Measurements from ENCODE around the gene MAPK8.
"Not testable (repeated sequence)": the region's sequence is repeated elsewhere in the genome, so short reads cannot be mapped to it uniquely, and the experiment has no call there.

MAPK8 gene

DNA sequence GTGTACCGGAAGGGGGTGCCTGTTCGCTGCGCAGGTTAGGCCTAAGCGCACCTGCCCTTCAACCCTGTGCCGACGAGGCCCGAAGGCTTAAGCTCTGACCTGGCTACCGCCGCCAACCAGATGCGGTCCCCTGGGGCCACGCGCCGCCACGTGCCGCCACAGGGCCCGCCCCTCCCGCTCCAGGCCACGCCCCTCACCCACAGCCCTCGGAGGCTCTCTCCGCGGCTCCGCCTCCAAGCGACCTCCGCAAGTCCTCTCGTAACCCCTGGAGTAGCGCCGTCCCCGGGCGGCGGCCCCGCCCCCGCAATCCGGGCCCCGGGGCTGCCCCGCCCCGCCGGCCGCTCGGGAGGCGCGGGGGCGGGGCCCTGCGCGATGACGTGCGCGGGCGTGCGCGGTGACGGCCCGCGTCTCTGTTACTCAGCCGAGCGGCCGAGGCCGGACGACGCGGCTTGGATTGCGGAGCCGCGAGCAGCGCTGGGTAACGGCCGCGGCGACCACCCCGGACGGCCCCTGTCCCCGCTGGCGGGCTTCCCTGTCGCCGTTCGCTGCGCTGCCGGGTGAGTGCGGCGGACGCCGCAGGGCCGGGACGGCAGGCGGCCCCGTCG, at the start of gene MAPK8:
Gene MAPK8, plus strand, starts transcription at position 413 of the 605 bp plus-strand sequence. CDS start 94,984 bp downstream, outside the sequence.
- Mint-ChIP-seq H3K36me3 (no peaks in the 10 kb centered on the region), H3K9me3 (no peaks in the 10 kb centered on the region), H3K27ac (peak within 1 kb of the TSS; percentile 71), H3K4me3 (peak within 1 kb of the TSS; percentile 79), H3K27me3 (peaks cover 19% of the 10 kb centered on the region), H3K4me1 (peaks cover 26% of the 10 kb centered on the region)
- CTCF ChIA-PET: no interaction called here
- peak; percentile 94 for DNase-seq

DNA sequence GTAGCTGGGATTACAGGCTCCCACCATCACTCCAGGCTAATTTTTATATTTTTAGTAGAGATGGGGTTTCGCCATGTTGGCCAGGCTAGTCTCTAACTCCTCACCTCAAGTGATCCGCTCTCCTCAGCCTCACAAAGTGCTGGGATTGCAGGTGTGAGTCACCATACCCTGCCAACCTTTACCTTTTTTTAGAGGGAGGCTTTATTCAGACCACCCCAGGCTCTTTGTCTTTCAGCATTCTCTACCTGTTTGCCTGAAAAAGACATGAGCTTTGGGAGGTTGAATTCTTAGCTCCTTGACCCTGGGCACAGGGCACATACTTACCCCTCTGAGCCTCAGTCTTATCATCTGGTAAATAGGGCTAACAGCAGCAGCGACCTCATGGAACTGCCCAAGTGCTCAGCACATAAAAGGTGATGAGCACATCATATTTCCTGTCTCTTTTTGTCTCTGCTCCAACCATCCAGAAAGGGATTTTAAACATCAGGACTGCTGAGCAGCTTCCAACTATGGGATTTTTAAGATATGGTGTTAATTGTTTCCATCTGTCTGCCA, 49.0 kb upstream of the MAPK8 start:
- no peaks in the 10 kb centered on the region for H3K9me3 Mint-ChIP-seq
- no peaks in the 10 kb centered on the region for H3K36me3 Mint-ChIP-seq
- H3K27me3 Mint-ChIP-seq: peaks cover 9% of the 10 kb centered on the region
- no peak overlapping the region for H3K4me3 Mint-ChIP-seq
- H3K4me1 Mint-ChIP-seq: no peaks in the 10 kb centered on the region
- CTCF ChIA-PET: no interaction called here
- H3K27ac Mint-ChIP-seq: no peak overlapping the region
- no peak for DNase-seq

DNA sequence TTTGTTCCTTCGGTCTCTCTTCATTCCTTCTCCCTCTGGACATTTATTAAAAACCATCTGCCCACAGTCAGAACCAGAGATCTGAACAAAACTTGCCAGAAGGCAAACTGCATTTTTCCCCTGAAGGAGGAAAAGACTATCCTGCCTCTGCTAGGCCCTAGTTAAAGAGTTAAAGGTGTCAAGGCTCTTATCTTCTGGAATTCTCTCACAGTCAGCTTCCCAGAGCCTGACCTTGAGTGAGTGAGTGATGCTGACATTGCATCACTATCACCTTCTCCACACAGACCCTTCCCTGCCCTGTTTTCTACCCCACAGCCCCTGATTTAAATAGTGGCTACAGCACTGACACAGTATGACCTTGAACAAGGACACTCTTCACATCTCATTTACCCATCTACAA, 48.4 kb upstream of the MAPK8 start:
- Mint-ChIP-seq H3K4me1 (no peaks in the 10 kb centered on the region), H3K27ac (no peak overlapping the region), H3K4me3 (no peak overlapping the region), H3K36me3 (no peaks in the 10 kb centered on the region), H3K27me3 (peaks cover 9% of the 10 kb centered on the region), H3K9me3 (no peaks in the 10 kb centered on the region)
- no peak for DNase-seq
- CTCF ChIA-PET: no interaction called here

DNA sequence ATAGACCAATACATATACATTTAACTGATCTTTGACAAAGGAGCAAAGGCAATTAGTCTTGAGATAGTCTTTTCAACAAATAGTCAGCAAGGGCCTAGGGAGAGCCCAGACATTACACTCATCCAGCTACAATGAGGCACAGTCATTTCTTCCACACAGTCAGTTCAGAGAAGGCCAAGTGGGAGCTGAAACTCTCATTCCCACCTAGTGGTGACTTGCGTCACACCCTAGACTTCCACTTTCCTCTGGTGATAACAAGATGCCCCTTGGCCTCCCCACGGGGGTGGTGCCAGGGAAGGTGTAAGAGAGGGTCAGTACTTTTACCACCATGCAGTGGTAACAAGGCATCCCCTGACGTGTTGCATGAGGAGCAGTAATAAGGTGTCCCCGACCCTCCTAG, 39.9 kb upstream of the MAPK8 start:
- Mint-ChIP-seq H3K27me3 (peaks cover 6% of the 10 kb centered on the region), H3K4me1 (no peaks in the 10 kb centered on the region), H3K4me3 (no peak overlapping the region), H3K27ac (no peak overlapping the region), H3K9me3 (no peaks in the 10 kb centered on the region), H3K36me3 (no peaks in the 10 kb centered on the region)
- DNase-seq: no peak
- CTCF ChIA-PET: no interaction called here

DNA sequence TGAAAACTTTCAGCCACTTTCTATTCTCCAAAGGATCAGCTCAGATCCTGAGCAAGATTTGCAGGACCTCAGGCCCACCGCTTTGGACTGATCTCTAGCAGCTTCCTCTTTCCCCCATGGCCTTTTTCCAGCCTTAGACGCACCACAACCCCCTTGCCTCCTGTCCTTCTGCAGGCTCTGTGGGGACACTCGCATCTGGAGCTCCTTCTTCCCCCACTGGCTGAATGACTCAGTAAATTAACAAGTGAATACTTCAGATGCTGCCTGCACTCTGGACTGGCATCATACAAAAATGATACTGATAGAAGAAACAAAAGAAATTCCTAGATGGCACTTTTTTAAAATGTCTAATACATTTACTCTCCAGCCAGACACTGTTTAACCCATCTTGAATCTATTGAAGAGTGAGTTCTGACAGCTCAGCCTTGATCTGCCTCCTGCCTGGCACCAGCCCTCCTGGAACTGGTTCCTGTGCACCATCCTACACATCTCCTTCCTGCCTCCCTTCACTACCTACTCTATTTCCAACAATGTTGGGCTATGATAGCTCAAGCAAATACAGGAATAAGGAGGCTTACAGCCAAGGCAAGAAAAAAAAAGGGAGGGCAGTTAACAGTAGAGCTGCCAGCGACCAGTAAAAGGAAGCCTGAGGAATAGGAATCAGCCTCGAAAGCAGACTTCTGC, 35.3 kb upstream of the MAPK8 start:
- Mint-ChIP-seq H3K4me3 (no peak overlapping the region), H3K36me3 (no peaks in the 10 kb centered on the region), H3K9me3 (no peaks in the 10 kb centered on the region), H3K27ac (no peak overlapping the region), H3K27me3 (peaks cover 10% of the 10 kb centered on the region), H3K4me1 (no peaks in the 10 kb centered on the region)
- CTCF ChIA-PET: no interaction called here
- DNase-seq: no peak

DNA sequence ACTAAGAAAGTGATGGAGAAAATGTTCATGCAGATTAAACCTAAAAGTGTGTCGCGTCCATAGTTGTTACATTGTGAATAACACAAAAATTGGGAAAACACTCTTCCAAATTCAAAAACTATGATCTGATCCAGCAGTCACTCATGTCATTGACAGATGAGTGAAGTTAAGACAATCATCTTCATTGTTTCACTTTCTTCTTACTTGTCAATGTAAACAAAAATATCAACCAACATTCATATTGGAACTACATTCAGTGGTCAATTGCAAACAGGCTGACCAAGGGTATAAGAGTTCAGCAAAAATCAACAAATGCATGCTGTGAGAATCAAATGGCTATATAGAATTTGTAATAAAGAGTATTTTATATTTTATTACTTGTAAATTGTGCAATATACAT, 33.8 kb upstream of the MAPK8 start:
- H3K4me1 Mint-ChIP-seq: no peaks in the 10 kb centered on the region
- CTCF ChIA-PET: no interaction called here
- H3K36me3 Mint-ChIP-seq: no peaks in the 10 kb centered on the region
- no peak overlapping the region for H3K27ac Mint-ChIP-seq
- DNase-seq: no peak
- no peaks in the 10 kb centered on the region for H3K9me3 Mint-ChIP-seq
- peaks cover 10% of the 10 kb centered on the region for H3K27me3 Mint-ChIP-seq
- no peak overlapping the region for H3K4me3 Mint-ChIP-seq

DNA sequence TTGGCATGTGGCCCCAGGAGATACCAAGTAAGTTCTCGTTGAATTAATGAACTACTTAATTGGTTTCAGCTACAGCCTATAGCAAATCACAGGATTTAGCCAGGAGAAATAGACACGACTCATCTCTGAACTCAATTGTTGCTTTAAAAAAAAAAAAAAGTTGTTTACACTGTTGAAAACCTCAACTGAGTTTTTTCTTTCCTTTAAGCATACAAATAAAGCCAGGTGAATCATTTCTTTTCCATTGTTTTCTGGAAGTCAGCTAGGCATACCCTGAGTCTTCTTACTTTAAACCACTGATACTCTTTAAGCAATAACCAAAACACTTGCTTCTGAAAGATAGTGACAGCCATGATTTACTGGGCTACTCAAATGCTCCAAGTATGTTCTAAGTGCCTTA, 32.7 kb upstream of the MAPK8 start:
- CTCF ChIA-PET: no interaction called here
- Mint-ChIP-seq H3K4me3 (no peak overlapping the region), H3K27ac (no peak overlapping the region), H3K36me3 (no peaks in the 10 kb centered on the region), H3K4me1 (no peaks in the 10 kb centered on the region), H3K9me3 (no peaks in the 10 kb centered on the region), H3K27me3 (peaks cover 10% of the 10 kb centered on the region)
- DNase-seq: no peak

DNA sequence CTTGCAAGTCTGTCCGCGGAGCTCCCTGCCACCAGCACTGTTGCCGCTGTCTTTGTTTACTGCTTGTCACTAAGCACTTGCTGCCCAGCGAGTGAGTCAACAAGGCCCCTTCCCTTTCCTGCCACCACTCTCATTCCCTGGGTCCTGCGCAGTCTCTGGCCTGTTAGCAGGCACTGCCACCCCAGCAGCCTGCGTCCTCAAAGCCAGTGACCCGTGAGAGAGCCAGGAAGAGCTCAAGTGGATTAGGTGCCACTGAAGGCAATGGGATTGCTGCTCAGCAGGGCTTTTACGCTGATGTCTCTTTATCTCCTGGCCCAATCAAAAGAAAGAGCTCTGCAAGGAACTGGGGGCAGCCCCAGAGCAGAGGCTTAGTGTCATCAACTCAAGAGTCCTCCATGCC, 31.8 kb upstream of the MAPK8 start, which contains the start of gene FRMPD2:
Gene FRMPD2, minus strand, starts transcription at position 61 of the 400 bp plus-strand sequence. CDS start 129 bp downstream, outside the sequence.
- no peak for DNase-seq
- CTCF ChIA-PET: no interaction called here
- H3K4me1 Mint-ChIP-seq: no peaks in the 10 kb centered on the region
- no peak within 1 kb of the TSS for H3K27ac Mint-ChIP-seq
- peaks cover 12% of the 10 kb centered on the region for H3K27me3 Mint-ChIP-seq
- H3K36me3 Mint-ChIP-seq: no peaks in the 10 kb centered on the region
- no peak within 1 kb of the TSS for H3K4me3 Mint-ChIP-seq
- H3K9me3 Mint-ChIP-seq: no peaks in the 10 kb centered on the region

DNA sequence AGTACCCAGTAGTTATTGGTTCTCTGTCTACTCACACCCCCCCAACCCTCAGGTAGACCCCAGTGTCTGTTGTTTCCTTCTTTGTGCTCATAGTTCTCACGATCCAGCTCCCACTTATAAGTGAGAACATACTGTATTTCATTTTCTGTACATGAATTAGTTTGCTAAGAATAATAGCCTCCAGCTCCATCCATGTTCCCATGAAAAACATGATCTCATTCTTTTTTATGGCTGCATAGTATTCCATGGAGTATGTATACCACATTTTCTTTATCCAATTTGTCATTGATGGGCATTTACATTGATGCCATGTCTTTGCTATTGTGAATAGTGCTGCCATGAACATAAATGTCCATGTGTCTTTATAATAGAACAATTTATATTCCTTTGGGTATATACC, 29.4 kb upstream of the MAPK8 start:
- no peak for DNase-seq
- no peak overlapping the region for H3K27ac Mint-ChIP-seq
- H3K4me1 Mint-ChIP-seq: no peaks in the 10 kb centered on the region
- CTCF ChIA-PET: no interaction called here
- H3K4me3 Mint-ChIP-seq: no peak overlapping the region
- H3K9me3 Mint-ChIP-seq: no peaks in the 10 kb centered on the region
- H3K36me3 Mint-ChIP-seq: no peaks in the 10 kb centered on the region
- peaks cover 11% of the 10 kb centered on the region for H3K27me3 Mint-ChIP-seq

DNA sequence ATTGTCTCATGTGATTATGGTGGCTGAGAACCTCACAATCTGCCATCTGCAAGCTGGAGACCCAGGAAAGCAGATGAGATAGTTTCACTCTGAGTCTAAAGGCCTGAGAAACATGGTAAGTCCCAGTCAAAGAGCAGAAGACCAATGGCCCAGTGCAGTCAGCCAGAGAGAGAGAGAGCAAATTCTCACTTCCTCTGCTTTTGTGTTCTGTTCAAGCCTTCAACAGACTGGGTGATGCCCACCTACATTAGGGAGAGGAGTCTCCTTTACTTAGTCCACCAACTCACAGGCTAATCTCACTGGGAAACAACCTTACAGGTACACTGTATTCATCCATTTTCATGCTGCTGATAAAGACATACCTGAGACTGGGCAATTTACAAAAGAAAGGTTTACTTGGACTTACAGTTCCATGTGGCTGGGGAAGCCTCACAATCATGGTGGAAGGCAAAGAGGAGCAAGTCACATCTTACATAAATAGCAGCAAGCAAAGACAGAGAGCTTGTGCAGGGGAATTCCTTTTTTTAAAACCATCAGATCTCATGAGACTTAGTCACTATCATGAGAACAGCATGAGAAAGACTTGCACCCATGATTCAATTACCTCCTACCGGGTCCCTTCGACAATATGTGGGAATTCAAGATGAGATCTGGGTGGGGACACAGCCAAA, 27.3 kb upstream of the MAPK8 start:
- Mint-ChIP-seq H3K27ac (no peak overlapping the region), H3K27me3 (peaks cover 14% of the 10 kb centered on the region), H3K9me3 (peaks cover 5% of the 10 kb centered on the region), H3K36me3 (no peaks in the 10 kb centered on the region), H3K4me1 (no peaks in the 10 kb centered on the region), H3K4me3 (no peak overlapping the region)
- CTCF ChIA-PET: interaction anchor here (1.1 to 1.4 kb wide), 2 partner anchors 12 to 377 kb away, joined by 3 to 5 read pairs; no protein-coding TSS in a partner anchor
- no peak for DNase-seq

DNA sequence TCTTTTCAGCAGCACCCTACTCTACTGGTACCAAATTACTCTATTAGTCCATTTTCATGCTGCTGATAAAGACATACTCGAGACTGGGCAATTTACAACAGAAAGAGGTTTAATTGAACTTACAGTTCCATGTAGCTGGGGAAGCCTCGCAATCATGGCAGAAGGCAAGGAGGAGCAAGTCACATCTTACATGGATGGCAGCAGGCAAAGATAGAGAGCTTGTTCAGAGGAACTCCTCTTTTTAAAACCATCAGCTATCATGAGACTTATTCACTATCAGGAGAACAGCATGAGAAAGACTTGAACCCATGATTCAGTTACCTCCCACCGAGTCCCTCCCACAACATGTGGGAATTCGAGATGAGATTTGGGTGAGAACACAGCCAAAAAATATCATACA, 24.8 kb upstream of the MAPK8 start:
- DNase-seq, H3K4me1 Mint-ChIP-seq, H3K36me3 Mint-ChIP-seq, H3K27ac Mint-ChIP-seq, H3K4me3 Mint-ChIP-seq, CTCF ChIA-PET, H3K9me3 Mint-ChIP-seq: not testable (repeated sequence)
- H3K27me3 Mint-ChIP-seq: peaks cover 23% of the 10 kb centered on the region

DNA sequence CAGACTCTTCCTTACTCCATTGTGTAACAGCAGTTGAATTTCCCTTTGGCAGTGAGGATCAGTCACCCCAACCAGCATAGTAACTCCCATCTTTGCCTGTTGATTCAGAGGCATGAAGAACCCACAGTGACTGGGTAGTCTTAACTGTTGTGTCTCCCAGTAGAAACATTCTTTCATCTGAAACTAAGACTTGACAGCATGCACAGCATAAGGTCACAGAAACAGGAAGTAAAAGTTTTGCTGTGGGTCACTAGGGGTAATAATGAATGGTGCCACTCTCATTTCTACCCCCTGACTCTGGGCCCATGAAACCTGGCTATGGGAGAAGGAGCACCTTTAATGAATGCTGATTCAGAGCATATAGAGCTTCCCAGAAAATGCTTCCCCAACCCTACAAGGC, 23.6 kb upstream of the MAPK8 start:
- Mint-ChIP-seq H3K4me3 (no peak overlapping the region), H3K27ac (no peak overlapping the region), H3K9me3 (peaks cover 5% of the 10 kb centered on the region), H3K36me3 (no peaks in the 10 kb centered on the region), H3K27me3 (peaks cover 23% of the 10 kb centered on the region), H3K4me1 (peaks cover 2% of the 10 kb centered on the region)
- no peak for DNase-seq
- CTCF ChIA-PET: no interaction called here

DNA sequence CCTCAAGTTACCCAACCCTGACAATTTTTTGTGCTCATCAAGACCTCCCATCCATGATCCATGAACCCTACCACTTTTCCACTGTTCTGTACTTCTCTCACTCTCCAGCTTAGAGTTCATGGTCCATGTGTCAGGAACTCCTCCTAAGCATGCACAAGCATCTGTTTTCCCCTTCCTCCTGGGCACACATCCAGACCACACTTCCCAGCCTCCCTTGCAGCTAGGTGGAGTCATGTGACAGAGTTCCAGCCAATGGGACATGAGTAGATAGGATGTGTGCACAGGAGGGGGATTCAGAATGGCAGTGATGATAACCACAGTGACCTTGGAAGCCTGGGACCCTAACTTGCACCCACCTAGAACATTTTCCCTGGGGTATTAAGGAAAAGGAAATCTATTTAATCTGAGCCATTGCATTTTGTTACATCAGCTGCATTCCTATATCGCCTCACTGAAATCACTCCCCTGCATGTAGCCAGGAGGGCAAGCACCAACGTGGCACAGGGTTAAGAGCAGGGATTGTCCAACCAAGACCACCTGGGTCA, 22.4 kb upstream of the MAPK8 start:
- H3K4me3 Mint-ChIP-seq: no peak overlapping the region
- peaks cover 5% of the 10 kb centered on the region for H3K9me3 Mint-ChIP-seq
- DNase-seq: no peak
- H3K4me1 Mint-ChIP-seq: peaks cover 6% of the 10 kb centered on the region
- peaks cover 23% of the 10 kb centered on the region for H3K27me3 Mint-ChIP-seq
- no peak overlapping the region for H3K27ac Mint-ChIP-seq
- CTCF ChIA-PET: no interaction called here
- no peaks in the 10 kb centered on the region for H3K36me3 Mint-ChIP-seq

DNA sequence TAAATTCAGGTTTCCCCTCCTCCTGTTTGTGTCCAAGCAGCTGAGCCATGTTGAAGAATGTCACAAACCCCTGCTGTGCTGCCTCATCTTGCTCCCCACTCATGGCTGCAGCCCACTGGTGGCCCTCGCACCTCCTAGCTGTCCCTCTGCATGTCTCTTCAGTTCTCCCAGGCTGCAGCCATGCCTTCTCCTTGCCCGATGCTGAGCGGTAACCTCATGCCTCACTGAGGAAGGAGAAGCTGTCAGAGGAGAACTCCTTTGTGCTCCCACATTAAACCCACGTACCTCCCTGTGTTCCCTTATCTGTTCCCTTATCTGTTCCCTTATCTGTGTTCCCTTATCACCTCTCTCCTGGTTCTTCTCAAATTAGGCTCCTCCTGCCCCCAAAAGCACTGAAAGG, 21.7 kb upstream of the MAPK8 start:
- peaks cover 23% of the 10 kb centered on the region for H3K27me3 Mint-ChIP-seq
- CTCF ChIA-PET: no interaction called here
- no peak overlapping the region for H3K27ac Mint-ChIP-seq
- no peaks in the 10 kb centered on the region for H3K36me3 Mint-ChIP-seq
- H3K4me3 Mint-ChIP-seq: no peak overlapping the region
- H3K9me3 Mint-ChIP-seq: peaks cover 5% of the 10 kb centered on the region
- no peak for DNase-seq
- peaks cover 8% of the 10 kb centered on the region for H3K4me1 Mint-ChIP-seq

Measured in activated naive CD4-positive, alpha-beta T cell treated with anti-CD3 and anti-CD28 coated beads, Interleukin-2, amount 10 ng/mL, durations not matched to agents 7 days and 5 days (primary cell).